D721Med (cell line): Measurements from ENCODE around the gene SAMD4B.

Experiments
- DNase-seq: peaks from one replicate; pipeline ENCODE4 v3.0.0; 2011; ENCODE audit warnings: low spot score; ENCODE audit not compliant: insufficient read length
- FAIRE-seq: peaks from 2 replicates; lab custom pipeline; 2011; peaks lifted over from hg19 to GRCh38; lab: Jason Lieb, UNC
- CTCF ChIP-seq: IDR thresholded peaks from 2 replicates; pipeline ENCODE4 v1.5.1; 2012; ENCODE audit warnings: mild to moderate bottlenecking, control low read depth; ENCODE audit not compliant: insufficient read depth; ENCODE audit errors: missing control alignments

SAMD4B gene

GRCh38 chr19:39420769-39421168, 78.5 kb downstream of the SAMD4B start:
- FAIRE-seq, result no peak
- DNase-seq, result no peak
- no peak for TF ChIP-seq CTCF

- FAIRE-seq, result no peak
- no peak for DNase-seq
- TF ChIP-seq CTCF, result no peak
Observed at GRCh38 chr19:39422020-39422419, 79.8 kb downstream of the SAMD4B start.

- FAIRE-seq (no peak), DNase-seq (no peak)
- no peak for TF ChIP-seq CTCF
Observed at GRCh38 chr19:39423258-39424086, 81.3 kb downstream of the SAMD4B start.

- no peak for DNase-seq
- no peak for TF ChIP-seq CTCF
- no peak for FAIRE-seq
Observed at GRCh38 chr19:39424934-39425333, 82.7 kb downstream of the SAMD4B start.

- FAIRE-seq, result no peak
- DNase-seq, result no peak
- TF ChIP-seq CTCF, result no peak
Observed at GRCh38 chr19:39425744-39426143, 83.5 kb downstream of the SAMD4B start.

- DNase-seq, result no peak
- TF ChIP-seq CTCF, result no peak
Observed at GRCh38 chr19:39426170-39426569, 83.9 kb downstream of the SAMD4B start.

GRCh38 chr19:39427707-39428106, 85.5 kb downstream of the SAMD4B start:
- FAIRE-seq, result no peak
- no peak for TF ChIP-seq CTCF
- no peak for DNase-seq

More at GRCh38 chr19:39426170-39426569, 83.9 kb downstream of the SAMD4B start:
- FAIRE-seq, result no peak
